DMS 273 (cell line): ENCODE data around the gene DEPDC7.

ENCODE experiments used
- DNase-seq: peaks from one replicate; lab custom pipeline; 2025; ENCODE audit not compliant: unreplicated experiment; lab: John Stamatoyannopoulos, UW

DEPDC7 gene

DNA sequence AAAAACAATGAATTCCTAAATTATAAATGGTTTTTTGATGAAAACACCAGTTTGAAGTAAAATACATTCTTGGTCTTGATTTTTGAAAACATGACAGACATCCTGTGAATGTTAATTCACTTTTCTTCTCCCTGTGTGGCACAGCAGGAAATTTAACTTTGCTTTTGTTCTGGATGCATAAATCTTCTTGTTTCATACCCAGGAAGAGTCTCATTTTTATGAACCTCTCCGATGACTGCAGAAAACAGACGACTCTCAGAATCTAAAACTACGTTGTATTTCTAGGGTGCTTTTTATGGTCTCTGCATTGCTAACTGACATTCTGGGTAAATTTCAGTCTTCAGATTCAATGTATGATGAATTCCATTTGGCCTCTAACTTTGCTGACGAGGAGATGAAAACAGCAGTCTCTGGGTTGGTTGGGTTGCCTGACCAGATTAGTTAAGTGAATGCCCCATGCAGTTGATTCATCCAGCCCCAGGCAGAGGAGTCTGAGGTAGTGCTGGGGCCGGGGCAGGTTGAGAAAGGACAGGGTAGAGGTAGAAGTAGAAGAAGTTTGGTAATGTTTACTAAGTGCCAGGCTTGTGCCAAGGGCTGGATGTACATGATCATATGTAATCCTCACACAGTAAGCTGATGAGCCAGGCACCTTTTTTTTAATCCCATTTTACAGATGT lies 43.8 kb downstream of the DEPDC7 start:
- DNase-seq = no peak

DNA sequence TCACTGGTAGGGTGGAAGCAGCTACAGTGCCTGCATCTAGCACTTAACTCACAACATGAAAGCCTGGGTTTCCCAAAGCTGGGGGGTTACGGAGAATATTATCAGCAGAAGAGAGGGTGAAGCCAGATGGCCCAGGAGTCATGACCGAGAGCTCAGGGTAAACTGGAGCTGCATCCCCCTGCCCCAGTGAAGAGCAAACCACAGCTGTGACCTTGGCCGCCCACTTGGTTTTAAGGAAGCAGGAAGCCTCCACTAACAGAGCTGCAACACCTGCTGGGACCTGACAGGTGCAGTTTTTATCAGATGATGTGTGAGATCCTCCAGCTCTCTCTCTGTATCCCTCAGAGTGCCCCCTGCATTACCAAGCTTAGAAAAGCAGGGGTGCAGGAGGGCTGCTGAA lies 44.6 kb downstream of the DEPDC7 start:
- DNase-seq = no peak

DNA sequence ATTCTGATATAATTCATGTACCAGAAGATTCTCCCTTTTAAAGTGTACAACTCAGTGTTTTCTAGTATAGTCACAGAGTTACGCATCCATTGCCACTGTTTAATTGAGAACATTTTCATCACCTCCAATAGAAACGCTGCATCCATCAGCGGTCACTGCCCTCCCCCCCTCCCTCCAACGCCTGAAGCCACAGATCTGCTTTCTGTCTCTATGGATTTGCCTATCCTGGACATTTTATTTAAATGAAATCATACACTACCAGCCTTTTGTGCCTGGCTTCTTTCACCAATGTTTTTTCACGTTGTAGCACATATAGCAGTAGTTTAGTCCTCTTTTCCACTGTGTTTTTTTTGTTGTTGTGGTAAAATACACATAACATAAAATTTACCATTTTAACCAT lies 46.5 kb downstream of the DEPDC7 start:
- no peak for DNase-seq

DNA sequence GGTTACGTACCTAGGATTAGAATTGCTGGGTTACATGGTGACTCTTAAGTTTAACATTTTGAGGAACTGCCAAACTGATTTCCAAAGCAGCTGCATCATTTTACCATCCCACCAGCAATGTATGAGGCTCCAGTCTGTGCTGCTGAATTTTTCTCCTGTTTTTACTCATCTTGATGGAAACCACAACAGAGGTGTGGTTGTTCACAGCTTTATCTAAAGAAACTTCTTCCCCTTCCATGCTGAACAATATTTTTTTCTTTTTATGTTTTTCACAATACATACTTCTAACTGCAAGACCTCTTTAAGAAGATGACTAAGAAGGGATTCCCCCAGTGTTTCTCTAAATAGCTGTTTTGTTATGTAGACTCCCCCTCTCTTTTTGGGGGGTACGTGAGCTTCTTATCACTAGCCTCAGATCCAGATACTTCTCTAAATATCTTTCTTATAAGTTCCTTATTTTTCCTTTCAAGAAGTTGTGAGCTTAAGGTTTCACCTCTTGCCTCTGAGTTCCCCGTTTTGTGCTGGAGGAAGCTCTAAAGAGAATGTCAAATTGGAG lies 47.7 kb downstream of the DEPDC7 start:
- DNase-seq = no peak

DNA sequence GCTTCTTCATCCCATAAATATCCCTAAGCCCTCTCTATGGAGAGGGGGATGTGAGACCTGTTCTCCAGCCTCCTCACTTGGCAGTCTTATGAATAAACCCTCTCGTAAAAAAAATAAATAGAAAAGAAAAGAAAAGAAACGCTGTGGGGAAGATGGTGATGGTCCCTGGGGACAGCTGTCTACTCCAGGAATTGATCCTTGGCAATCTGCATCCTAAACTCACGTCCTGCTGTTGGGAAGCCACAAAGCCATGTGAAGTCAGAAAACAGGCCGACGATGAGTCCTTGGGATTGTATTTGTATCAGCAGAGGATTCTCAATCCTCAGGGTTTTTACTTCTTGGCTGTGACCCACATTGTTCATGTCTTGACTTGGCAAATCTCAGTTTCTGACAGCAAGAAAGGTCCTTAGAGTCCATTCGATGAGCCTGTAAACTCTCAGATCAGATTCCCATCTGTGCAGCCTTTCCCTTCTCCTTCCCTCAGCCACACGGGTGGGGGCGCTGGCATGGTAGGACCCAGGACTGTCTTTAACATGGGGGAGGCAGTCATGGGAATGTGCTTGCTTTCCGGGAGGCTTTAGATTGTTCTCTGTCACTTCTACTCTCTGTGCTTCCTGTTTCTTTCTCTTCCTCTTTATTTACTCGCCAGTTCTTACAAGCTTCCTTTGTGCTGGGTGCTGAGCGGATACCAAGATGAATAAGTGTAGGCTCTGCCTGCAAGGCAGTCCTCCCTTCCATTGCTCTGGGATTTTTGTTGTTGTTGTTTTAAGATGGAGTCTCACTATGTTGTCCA lies 48.6 kb downstream of the DEPDC7 start:
- no peak for DNase-seq

DNA sequence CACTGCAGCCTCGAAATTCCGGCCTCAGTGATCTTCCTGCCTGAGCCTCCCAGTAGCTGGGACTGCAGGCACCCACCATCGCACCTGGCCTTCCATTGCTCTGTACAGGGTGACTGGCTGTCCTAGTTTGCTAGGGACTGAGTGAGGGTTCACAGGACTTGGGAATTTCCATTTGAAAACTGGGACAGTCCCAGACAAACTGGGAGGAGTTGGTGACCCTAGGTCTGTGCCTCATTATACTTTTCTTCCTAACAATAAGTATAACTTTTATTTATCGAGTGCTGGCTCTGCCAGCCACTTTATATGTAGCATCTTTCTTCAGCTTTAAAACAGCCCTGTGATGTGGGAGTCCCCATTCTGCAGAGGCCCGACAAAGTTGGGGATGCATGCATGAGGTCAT lies 49.2 kb downstream of the DEPDC7 start:
- no peak for DNase-seq

DNA sequence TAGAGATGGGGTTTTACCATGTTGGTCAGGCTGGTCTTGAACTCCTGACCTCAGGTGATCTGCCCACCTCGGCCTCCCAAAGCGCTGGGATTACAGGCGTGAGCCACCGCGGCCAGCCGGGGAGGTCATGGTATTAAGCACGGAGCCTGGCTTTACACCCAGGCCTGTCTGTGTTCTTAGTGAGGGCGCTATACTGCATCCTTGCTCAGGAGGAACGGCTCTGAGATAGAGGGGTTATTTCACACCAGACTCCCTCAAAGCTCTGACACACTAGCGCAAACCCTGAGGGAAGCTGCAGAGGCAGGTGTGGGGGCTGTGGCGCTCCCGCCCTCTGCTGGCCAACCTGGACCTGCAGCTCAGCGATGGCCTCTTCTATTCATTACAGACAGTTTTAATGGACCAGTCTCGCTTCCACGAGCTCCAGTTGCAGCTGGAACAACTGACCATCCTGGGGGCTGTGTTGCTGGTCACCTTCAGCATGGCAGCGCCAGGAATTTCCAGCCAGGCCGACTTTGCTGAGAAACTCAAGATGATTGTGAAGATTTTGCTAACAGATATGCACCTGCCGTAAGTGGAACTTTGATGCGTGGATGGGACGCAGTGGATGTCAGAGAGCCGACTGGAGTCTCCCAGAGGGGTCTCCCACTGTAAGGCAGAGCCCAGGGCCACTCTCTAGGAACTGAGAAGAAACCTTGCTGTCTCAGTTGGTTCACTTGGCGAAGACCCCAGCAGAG lies 49.9 kb downstream of the DEPDC7 start:
- peak; percentile 63 for DNase-seq

DNA sequence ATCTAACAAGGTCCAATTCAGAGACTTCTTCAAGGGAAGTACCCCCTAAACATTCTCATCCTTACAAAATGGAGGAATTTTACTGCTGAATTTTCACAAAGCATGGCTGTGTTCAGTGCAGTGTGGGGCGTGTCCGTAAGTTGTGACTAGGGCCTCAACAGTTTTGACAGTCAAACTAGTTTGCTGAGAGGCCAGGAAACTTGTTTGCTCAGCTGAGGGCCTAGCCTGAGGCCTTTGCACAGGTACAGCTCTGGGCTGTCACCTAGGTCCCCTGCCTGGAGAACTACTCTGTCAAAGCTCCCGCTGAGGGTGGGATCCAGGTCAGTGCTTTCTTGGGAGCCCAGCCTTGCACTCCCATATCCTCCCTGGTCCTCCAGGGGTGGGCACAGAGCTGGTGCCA lies 51.6 kb downstream of the DEPDC7 start:
- no peak for DNase-seq

DNA sequence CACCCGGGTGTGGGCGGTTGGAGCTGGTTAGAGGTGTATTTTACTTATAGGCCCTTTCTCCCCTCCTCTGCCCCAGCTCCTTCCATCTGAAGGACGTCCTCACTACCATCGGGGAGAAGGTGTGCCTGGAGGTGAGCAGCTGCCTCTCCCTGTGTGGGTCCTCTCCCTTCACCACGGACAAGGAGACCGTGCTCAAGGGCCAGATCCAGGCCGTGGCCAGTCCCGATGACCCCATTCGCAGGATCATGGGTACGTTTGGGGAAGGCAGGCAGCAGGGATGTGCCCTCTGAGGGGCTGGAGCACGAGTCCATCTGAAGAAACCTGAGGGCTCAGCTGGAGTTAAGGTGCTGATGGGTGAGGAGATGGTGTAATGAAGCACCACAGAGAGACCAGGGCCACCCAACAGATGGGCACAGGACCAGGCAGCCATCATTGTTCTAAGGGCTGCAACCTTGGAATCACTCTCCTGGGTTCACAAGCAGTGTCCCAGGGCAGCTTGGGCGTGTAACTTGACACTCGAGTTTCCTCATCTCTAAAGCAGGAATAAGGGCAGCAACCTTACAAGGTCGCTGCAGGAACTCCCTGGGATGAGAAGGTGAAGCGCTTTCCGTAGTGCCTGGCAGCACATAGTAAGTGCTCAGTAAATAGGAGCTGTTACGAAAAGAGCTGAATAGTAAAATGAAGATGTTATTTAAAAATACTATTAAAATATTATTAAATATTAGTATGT lies 53.1 kb downstream of the DEPDC7 start:
- no peak for DNase-seq

DNA sequence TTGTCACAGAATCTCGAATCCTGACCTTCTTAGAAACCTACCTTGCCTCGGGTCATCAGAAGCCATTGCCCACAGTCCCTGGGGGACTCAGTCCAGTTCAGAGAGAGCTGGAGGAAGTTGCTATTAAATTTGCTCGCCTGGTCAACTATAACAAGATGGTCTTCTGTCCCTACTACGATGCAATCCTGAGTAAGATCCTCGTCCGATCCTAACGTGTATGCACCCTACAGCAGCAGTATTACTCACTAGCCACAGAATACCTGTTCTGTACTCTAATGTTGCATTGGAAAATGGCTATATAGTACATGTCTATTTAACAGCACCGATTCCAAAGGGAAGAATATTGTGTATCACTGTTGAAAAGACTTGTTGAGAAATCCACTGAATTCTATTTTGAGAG lies 56.8 kb downstream of the DEPDC7 start:
- DNase-seq = no peak
